Activated naive CD8-positive, alpha-beta T cell treated with anti-CD3 and anti-CD28 coated beads, Interleukin-2, amount 50 U/mL, for 16 hours (primary cell): ENCODE data around the gene FIGNL2.

Source experiments
- DNase-seq: peaks from one replicate; pipeline ENCODE4 v3.0.0-alpha.2; 2020; ENCODE audit warnings: low read depth, low spot score

Gene FIGNL2

GRCh38 chr12:51774933-51775332 lies 73.6 kb downstream of the FIGNL2 start:
- no peak for DNase-seq

- no peak for DNase-seq
Measured at GRCh38 chr12:51773145-51773869, 75.2 kb downstream of the FIGNL2 start.

GRCh38 chr12:51771008-51771407 lies 77.5 kb downstream of the FIGNL2 start:
- no peak for DNase-seq
